WERI-Rb-1 (cell line): ENCODE measurements around the gene SMIM28.
"Not testable (repeated sequence)": the region's sequence is repeated elsewhere in the genome, so short reads cannot be mapped to it uniquely, and the experiment has no call there.

Source experiments
- DNase-seq: peaks from one replicate; pipeline ENCODE4 v3.0.0-alpha.2; 2020
- H3K27ac ChIP-seq: fragments of 250-450 bp; sonication (Bioruptor Pico); 2 replicates; pipeline ENCODE4 v1.5.1; 2020; ENCODE audit warnings: mild to moderate bottlenecking, moderate library complexity
- H3K27me3 ChIP-seq: fragments of 250-450 bp; sonication (Bioruptor Pico); 2 replicates; pipeline ENCODE4 v1.5.1; 2021; ENCODE audit warnings: mild to moderate bottlenecking, low read depth, moderate library complexity; ENCODE audit not compliant: insufficient read depth, severe bottlenecking
- H3K36me3 ChIP-seq: fragments of 250-450 bp; sonication (Bioruptor Pico); 2 replicates; pipeline ENCODE4 v1.5.1; 2020; ENCODE audit warnings: mild to moderate bottlenecking, moderate library complexity
- H3K4me3 ChIP-seq: 2 replicates; pipeline ENCODE4 v1.5.1; 2011; ENCODE audit warnings: low read depth, mild to moderate bottlenecking, control low read depth, low read length
- H3K9me3 ChIP-seq: fragments of 250-450 bp; sonication (Bioruptor Pico); 2 replicates; pipeline ENCODE4 v1.5.1; 2021; ENCODE audit warnings: mild to moderate bottlenecking, moderate library complexity; ENCODE audit not compliant: severe bottlenecking
- TF ChIP-seq, protein P1 (sequence below): IDR thresholded peaks from 2 replicates; pipeline ENCODE4 v1.5.1; 2011; ENCODE audit warnings: low read depth, mild to moderate bottlenecking, control low read depth, inconsistent platforms, low read length

The SMIM28 gene

DNA sequence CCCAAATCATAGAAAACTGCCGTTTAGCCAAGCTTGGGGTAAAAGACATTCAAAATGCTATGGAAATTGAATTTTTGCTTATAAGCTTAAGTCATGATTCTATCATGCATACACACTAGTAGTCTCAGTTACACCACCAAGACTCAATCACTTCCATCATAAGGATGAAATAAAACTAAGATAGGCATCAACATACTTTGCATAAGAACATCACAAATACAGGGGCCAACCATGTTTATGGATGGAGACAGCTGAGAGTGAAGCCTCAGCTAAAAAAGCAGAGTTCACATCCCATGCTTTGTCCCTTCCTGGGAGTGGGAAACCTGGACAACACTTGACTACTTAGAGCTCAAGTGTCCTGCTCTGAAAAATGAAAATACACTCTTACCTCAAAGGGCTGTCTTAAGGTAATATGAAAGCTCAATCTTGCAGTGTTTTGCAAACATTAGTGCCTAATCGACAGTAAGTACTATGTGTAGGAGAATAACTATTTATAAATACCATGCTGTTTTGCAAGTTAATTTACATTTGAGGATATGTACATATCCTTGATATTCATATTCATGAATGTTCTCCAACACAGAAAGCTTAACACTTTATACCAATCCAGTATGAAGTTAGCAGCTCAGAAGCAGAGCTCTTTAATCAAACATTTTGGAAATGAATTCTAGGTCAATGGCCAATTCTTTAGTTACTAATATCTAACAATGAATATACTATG lies 32.0 kb upstream of the SMIM28 start:
- Histone ChIP-seq H3K36me3 (no peaks in the 10 kb centered on the region), H3K27ac (no peak overlapping the region), H3K4me3 (no peak overlapping the region), H3K9me3 (no peaks in the 10 kb centered on the region), H3K27me3 (no peaks in the 10 kb centered on the region)
- TF ChIP-seq, protein P1, sequence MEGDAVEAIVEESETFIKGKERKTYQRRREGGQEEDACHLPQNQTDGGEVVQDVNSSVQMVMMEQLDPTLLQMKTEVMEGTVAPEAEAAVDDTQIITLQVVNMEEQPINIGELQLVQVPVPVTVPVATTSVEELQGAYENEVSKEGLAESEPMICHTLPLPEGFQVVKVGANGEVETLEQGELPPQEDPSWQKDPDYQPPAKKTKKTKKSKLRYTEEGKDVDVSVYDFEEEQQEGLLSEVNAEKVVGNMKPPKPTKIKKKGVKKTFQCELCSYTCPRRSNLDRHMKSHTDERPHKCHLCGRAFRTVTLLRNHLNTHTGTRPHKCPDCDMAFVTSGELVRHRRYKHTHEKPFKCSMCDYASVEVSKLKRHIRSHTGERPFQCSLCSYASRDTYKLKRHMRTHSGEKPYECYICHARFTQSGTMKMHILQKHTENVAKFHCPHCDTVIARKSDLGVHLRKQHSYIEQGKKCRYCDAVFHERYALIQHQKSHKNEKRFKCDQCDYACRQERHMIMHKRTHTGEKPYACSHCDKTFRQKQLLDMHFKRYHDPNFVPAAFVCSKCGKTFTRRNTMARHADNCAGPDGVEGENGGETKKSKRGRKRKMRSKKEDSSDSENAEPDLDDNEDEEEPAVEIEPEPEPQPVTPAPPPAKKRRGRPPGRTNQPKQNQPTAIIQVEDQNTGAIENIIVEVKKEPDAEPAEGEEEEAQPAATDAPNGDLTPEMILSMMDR: no peak
- no peak for DNase-seq

DNA sequence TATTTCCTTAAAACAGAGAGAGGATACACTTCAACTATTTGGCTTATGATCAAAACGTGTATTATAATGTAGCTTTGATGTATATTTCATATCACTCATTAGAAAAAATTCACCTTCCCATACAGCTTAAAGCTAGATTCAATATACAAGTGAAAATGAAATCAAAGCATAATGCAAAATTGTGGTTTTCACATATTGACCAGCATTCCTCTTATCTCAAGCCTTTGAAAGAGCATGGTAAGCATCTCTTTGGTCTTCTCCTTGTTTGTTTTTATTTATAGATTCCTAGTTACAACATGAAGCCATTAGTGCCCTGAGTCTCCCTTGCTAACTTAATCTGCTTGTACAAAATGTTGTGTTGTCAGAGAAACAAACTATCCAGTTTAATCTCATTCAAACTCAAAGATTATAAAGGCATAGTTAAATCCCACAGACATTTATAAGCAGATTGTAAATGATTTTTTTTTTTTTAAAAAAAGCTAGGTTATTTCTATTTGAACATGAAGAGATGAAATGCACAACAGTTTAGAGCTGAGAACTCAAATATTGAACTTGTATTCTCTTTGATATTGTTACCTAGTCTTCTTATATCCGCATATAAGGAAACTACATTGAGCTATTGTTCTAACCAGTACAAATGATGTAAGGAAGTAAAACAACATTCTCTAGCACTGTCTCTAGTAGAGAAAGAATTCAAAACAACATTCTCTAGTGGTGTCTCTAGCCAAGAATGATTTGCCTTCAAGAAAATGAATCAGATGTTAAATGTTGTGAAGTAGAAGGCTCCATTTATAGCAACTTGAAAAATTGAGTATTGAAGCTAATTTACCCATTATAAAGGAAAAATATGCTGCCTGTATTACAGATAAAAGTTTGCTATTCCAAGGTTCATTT lies 31.2 kb upstream of the SMIM28 start:
- Histone ChIP-seq H3K4me3 (no peak overlapping the region), H3K9me3 (no peaks in the 10 kb centered on the region), H3K27ac (no peak overlapping the region), H3K36me3 (no peaks in the 10 kb centered on the region), H3K27me3 (no peaks in the 10 kb centered on the region)
- TF ChIP-seq, protein P1: no peak
- DNase-seq: no peak

DNA sequence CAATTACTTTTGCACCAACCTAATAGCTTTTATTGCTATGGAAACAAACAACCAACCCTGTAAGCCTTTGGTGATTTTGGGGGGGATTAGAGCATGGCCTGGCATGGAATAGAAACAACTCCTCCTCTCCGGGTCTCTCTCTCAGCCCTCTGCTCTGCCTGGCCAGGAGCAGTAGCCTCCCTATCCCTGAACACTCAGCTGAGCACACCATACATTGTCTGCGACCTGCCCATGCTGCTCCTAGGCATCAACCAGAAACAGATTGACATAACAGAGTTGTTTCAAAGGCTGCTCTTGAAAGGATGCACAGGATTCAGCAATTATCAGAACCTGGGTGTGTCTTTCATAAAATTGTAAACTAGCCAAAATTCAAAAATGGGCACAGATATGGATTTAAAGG lies 29.8 kb upstream of the SMIM28 start:
- Histone ChIP-seq H3K4me3 (no peak overlapping the region), H3K27me3 (no peaks in the 10 kb centered on the region), H3K36me3 (no peaks in the 10 kb centered on the region), H3K9me3 (no peaks in the 10 kb centered on the region), H3K27ac (no peak overlapping the region)
- no peak for DNase-seq
- TF ChIP-seq, protein P1: no peak

- no peak for DNase-seq
- TF ChIP-seq, protein P1: no peak
Observed at GRCh38 chr6:138349891-138350290, 27.8 kb upstream of the SMIM28 start.

GRCh38 chr6:138357928-138358327 lies 19.8 kb upstream of the SMIM28 start:
- Histone ChIP-seq H3K36me3 (no peaks in the 10 kb centered on the region), H3K4me3 (no peak overlapping the region), H3K27ac (no peak overlapping the region), H3K9me3 (no peaks in the 10 kb centered on the region), H3K27me3 (no peaks in the 10 kb centered on the region)
- TF ChIP-seq, protein P1: no peak
- DNase-seq: no peak

More at GRCh38 chr6:138349891-138350290, 27.8 kb upstream of the SMIM28 start:
- Histone ChIP-seq H3K27me3 (no peaks in the 10 kb centered on the region), H3K36me3 (no peaks in the 10 kb centered on the region), H3K9me3 (no peaks in the 10 kb centered on the region), H3K27ac (no peak overlapping the region), H3K4me3 (no peak overlapping the region)

GRCh38 chr6:138368684-138369083 lies 9.0 kb upstream of the SMIM28 start:
- not testable (repeated sequence) for H3K4me3 ChIP-seq, H3K9me3 ChIP-seq, H3K27ac ChIP-seq, H3K36me3 ChIP-seq, H3K27me3 ChIP-seq, DNase-seq
